Neural cell (in vitro differentiated cells): ENCODE results near the gene TMEM258. TPM values are rescaled to one million over a fixed set of nuclear protein-coding genes. Genes with fewer than 3 reads are reported as not detected.

Experiments used
- H2AFZ ChIP-seq: fragments of 200-600, 300-800 bp; sonication (generic), shearing (Covaris generic); 2 replicates; pipeline ENCODE4 v1.6.0; 2014; ENCODE audit warnings: low read depth, mild to moderate bottlenecking, antibody characterized with exemption, low read length, moderate library complexity
- H3F3A ChIP-seq: fragments of 200-600 bp; shearing (Covaris generic); 2 replicates; pipeline ENCODE4 v1.6.1; 2016; ENCODE audit warnings: mild to moderate bottlenecking, moderate library complexity, mixed read lengths, antibody characterized with exemption, low read length; ENCODE audit not compliant: insufficient read depth, poor library complexity, severe bottlenecking
- H3K27ac ChIP-seq: fragments of 200-600, 300-800 bp; sonication (generic), shearing (Covaris generic); 2 replicates; pipeline ENCODE4 v1.5.1; 2014; ENCODE audit warnings: mild to moderate bottlenecking, low read length, moderate library complexity
- H3K27me3 ChIP-seq: fragments of 300-800, 200-600 bp; sonication (generic), shearing (Covaris generic); 2 replicates; pipeline ENCODE4 v1.6.0; 2014; ENCODE audit warnings: mild to moderate bottlenecking, low read depth, low read length, moderate library complexity; ENCODE audit not compliant: insufficient read depth
- H3K36me3 ChIP-seq: fragments of 300-800, 200-600 bp; sonication (generic), shearing (Covaris generic); 2 replicates; pipeline ENCODE4 v1.5.1; 2014; ENCODE audit warnings: mild to moderate bottlenecking, antibody characterized with exemption, low read length, moderate library complexity; ENCODE audit not compliant: insufficient read depth
- H3K4me2 ChIP-seq: fragments of 300-800, 200-600 bp; sonication (generic), shearing (Covaris generic); 2 replicates; pipeline ENCODE4 v1.6.0; 2014; ENCODE audit warnings: mild to moderate bottlenecking, low read length
- H3K4me3 ChIP-seq: fragments of 300-800, 200-600 bp; sonication (generic), shearing (Covaris generic); 2 replicates; pipeline ENCODE4 v1.5.1; 2014; ENCODE audit warnings: mild to moderate bottlenecking, low read length, moderate library complexity
- H3K79me2 ChIP-seq: fragments of 200-600 bp; shearing (Covaris generic); replicated peaks from 2 replicates; pipeline ENCODE4 v1.6.0; 2014; ENCODE audit warnings: mild to moderate bottlenecking, low read length, moderate library complexity; ENCODE audit not compliant: insufficient read depth
- H3K9ac ChIP-seq: fragments of 300-800, 200-600 bp; sonication (generic), shearing (Covaris generic); 2 replicates; pipeline ENCODE4 v1.6.1; 2016; ENCODE audit warnings: mild to moderate bottlenecking, low read length, mixed read lengths
- H3K9me2 ChIP-seq: fragments of 200-600 bp; shearing (Covaris generic); 2 replicates; pipeline ENCODE4 v1.6.1; 2016; ENCODE audit warnings: mild to moderate bottlenecking, low read length, mixed read lengths; ENCODE audit not compliant: insufficient read depth
- H3K9me3 ChIP-seq: fragments of 200-600, 300-800 bp; sonication (generic), shearing (Covaris generic); 2 replicates; pipeline ENCODE4 v1.6.1; 2016; ENCODE audit warnings: mild to moderate bottlenecking, mixed run types, low read length, moderate library complexity, mixed read lengths
- H4K20me1 ChIP-seq: fragments of 200-600 bp; shearing (Covaris generic); 2 replicates; pipeline ENCODE4 v1.6.1; 2016; ENCODE audit warnings: mild to moderate bottlenecking, mixed run types; ENCODE audit not compliant: insufficient read depth
- CTCF ChIP-seq: fragments of 450-650 bp; IDR thresholded peaks from 2 replicates; pipeline ENCODE4 v1.5.1; 2014; ENCODE audit warnings: antibody characterized with exemption, mild to moderate bottlenecking, moderate library complexity; ENCODE audit not compliant: poor library complexity, severe bottlenecking
- EP300 ChIP-seq: fragments of 450-650 bp; conservative IDR thresholded peaks from 2 replicates; pipeline ENCODE4 v1.6.1; 2014; ENCODE audit warnings: antibody characterized with exemption, mild to moderate bottlenecking, moderate library complexity; ENCODE audit not compliant: poor library complexity, severe bottlenecking
- EZH2 ChIP-seq: fragments of 200-600, 300-800 bp; shearing (Covaris generic), sonication (generic); IDR thresholded peaks from 2 replicates; pipeline ENCODE4 v1.6.1; 2014; ENCODE audit warnings: antibody characterized with exemption, low read length, borderline replicate concordance, mild to moderate bottlenecking; ENCODE audit not compliant: insufficient read depth, poor library complexity, severe bottlenecking
- MXI1 ChIP-seq: fragments of 450-650 bp; conservative IDR thresholded peaks from 2 replicates; pipeline ENCODE4 v1.6.1; 2014; ENCODE audit warnings: antibody characterized with exemption, mild to moderate bottlenecking; ENCODE audit not compliant: poor library complexity, severe bottlenecking
- POLR2AphosphoS5 ChIP-seq: IDR thresholded peaks from 2 replicates; pipeline ENCODE4 v1.6.1; 2012
- RAD21 ChIP-seq: fragments of 450-650 bp; conservative IDR thresholded peaks from 2 replicates; pipeline ENCODE4 v1.6.1; 2014; ENCODE audit warnings: antibody characterized with exemption, mild to moderate bottlenecking, moderate library complexity
- REST ChIP-seq: IDR thresholded peaks from 2 replicates; pipeline ENCODE4 v1.6.1; 2012; ENCODE audit warnings: borderline replicate concordance
- SMC3 ChIP-seq: fragments of 450-650 bp; conservative IDR thresholded peaks from 2 replicates; pipeline ENCODE4 v1.6.1; 2014; ENCODE audit warnings: antibody characterized with exemption, mild to moderate bottlenecking, moderate library complexity; ENCODE audit not compliant: poor library complexity
- TAF1 ChIP-seq: IDR thresholded peaks from 2 replicates; pipeline ENCODE4 v1.6.1; 2012; ENCODE audit warnings: low read depth
- polyA plus RNA-seq: library from polyadenylated mRNA; depleted of rRNA; stranded (reverse); fragments of >200 nt; gene quantifications from 2 replicates; pipeline ENCODE4 v1.2.3, GENCODE V29; 2014

The TMEM258 gene
- polyA plus RNA-seq, 1 donor from 2014 or later = 134 TPM

- Histone ChIP-seq H3K9ac (no peak overlapping the region), H3K27ac (no peak overlapping the region), H2AFZ (no peak overlapping the region), H3K79me2 (no peaks in the 10 kb centered on the region), H3F3A (no peaks in the 10 kb centered on the region), H3K9me2 (no peaks in the 10 kb centered on the region), H3K4me2 (no peak overlapping the region), H3K4me3 (no peak overlapping the region), H3K27me3 (no peaks in the 10 kb centered on the region), H3K9me3 (no peaks in the 10 kb centered on the region), H3K36me3 (no peaks in the 10 kb centered on the region), H4K20me1 (no peaks in the 10 kb centered on the region)
- TF ChIP-seq MXI1 = no peak
- no peak for TF ChIP-seq EP300
- TF ChIP-seq TAF1 = no peak
- no peak for TF ChIP-seq RAD21
These were observed 52.4 kb downstream of the TMEM258 start for GRCh38 chr11:61739966-61740365.

GRCh38 chr11:61739413-61739812 is 53.0 kb downstream of the TMEM258 start:
- no peaks in the 10 kb centered on the region for H3K36me3 ChIP-seq

More at GRCh38 chr11:61739413-61739812, 53.0 kb downstream of the TMEM258 start:
- H2AFZ ChIP-seq = no peak overlapping the region
- no peak overlapping the region for H3K9ac ChIP-seq
- H3K27me3 ChIP-seq = no peaks in the 10 kb centered on the region
- H3K4me2 ChIP-seq = no peak overlapping the region
- no peak overlapping the region for H3K4me3 ChIP-seq
- no peak for TF ChIP-seq CTCF
- TF ChIP-seq MXI1 = no peak
- TF ChIP-seq REST = no peak
- TF ChIP-seq POLR2AphosphoS5 = no peak
- TF ChIP-seq TAF1 = no peak
- TF ChIP-seq SMC3 = no peak
- no peak for TF ChIP-seq EP300
- TF ChIP-seq EZH2 = no peak
- no peak for TF ChIP-seq RAD21
- H3K79me2 ChIP-seq = no peaks in the 10 kb centered on the region
- H3K9me3 ChIP-seq = no peaks in the 10 kb centered on the region
- no peak overlapping the region for H3K27ac ChIP-seq
- H4K20me1 ChIP-seq = no peaks in the 10 kb centered on the region
- H3F3A ChIP-seq = no peaks in the 10 kb centered on the region
- no peaks in the 10 kb centered on the region for H3K9me2 ChIP-seq

Other genes starting within 250 kb of the TMEM258 start
- 14.0 and 21.8 TPM in 2 replicates for gene SYT7, start 211.5 kb downstream of the TMEM258 start, polyA plus RNA-seq
- gene DAGLA, start 112.2 kb downstream of the TMEM258 start, polyA plus RNA-seq = 4.5 and 5.7 TPM in 2 replicates
- 0.16 and 0.86 TPM in 2 replicates for gene MYRF, start 40.0 kb downstream of the TMEM258 start, polyA plus RNA-seq
- 27.2 and 33.9 TPM in 2 replicates for gene FEN1, start 312 bp upstream of the TMEM258 start, polyA plus RNA-seq
- gene FADS1, start 24.4 kb upstream of the TMEM258 start, polyA plus RNA-seq = 102 and 119 TPM in 2 replicates
- gene FADS2, start 35.7 kb upstream of the TMEM258 start, polyA plus RNA-seq = 145 and 152 TPM in 2 replicates
- gene FADS3, start 98.9 kb upstream of the TMEM258 start, polyA plus RNA-seq = 35.4 and 45.7 TPM in 2 replicates
- gene RAB3IL1, start 125.0 kb upstream of the TMEM258 start, polyA plus RNA-seq = 1.6 and 4.0 TPM in 2 replicates
- gene BEST1, start 157.8 kb upstream of the TMEM258 start, polyA plus RNA-seq = 6.4 and 7.7 TPM in 2 replicates
- gene FTH1, start 175.0 kb upstream of the TMEM258 start, polyA plus RNA-seq = 540 and 597 TPM in 2 replicates